SH-SY5Y (cell line): ENCODE measurements around the gene MX2.

Source experiments
- GATA2 ChIP-seq: IDR thresholded peaks from 2 replicates; pipeline ENCODE4 v1.6.1; 2011; ENCODE audit warnings: mild to moderate bottlenecking, low read depth, low read length
- GATA3 ChIP-seq: IDR thresholded peaks from 2 replicates; pipeline ENCODE4 v1.6.1; 2011; ENCODE audit warnings: low read depth, mild to moderate bottlenecking, low read length, moderate library complexity

DNA sequence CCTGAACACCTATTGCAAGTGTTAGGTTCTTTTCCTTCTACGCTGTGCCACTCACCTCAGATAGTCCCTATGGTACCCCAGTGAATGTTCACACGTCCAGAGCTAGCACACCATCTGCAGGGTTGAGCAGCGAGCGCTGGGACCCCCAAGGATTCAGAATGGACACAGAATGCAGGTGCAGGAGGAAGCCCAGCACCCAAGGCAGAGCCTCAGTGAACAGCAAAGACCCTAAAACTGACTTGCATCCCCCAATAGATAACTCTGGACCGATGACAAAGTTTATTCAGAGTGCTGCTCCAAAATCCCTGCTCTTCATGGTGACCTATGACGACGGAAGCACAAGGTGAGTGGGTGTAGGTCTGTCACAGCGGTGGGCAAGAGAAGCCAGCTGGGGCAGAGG, 15.1 kb upstream of the MX2 start:
- no peak for TF ChIP-seq GATA2
- TF ChIP-seq GATA3 = no peak
